CD4-positive, alpha-beta T cell (primary cell): Measurements from ENCODE around the gene NCK2. TPM values are rescaled to one million over a fixed set of nuclear protein-coding genes. Genes with fewer than 3 reads are reported as not detected.

Experiments
- ATAC-seq: fragments of 200-7000 bp; cut with Tn5 transposase; one replicate; pipeline ENCODE4 v1.10.0; 2022; ENCODE audit warnings: mild to moderate bottlenecking; ENCODE audit not compliant: poor library complexity
- CTCF ChIA-PET: fragments of 350-600 bp; sonication (Branson Sonifier 250); formaldehyde crosslinking; loops from one replicate; lab custom pipeline; 2021; ENCODE audit warnings: antibody characterized with exemption, inconsistent platforms; lab: Charles Lee
- POLR2A ChIA-PET: fragments of 350-600 bp; sonication (Branson Sonifier 250); formaldehyde crosslinking; loops from one replicate; lab custom pipeline; 2021; ENCODE audit warnings: antibody characterized with exemption, inconsistent platforms; lab: Charles Lee
- DNase-seq, 14 experiments: peaks; one replicate each; pipeline ENCODE4 v3.0.0-alpha.2; 2013 to 2020; ENCODE audit warnings: mixed read lengths in 2 of 14
- H3K27ac ChIP-seq, 2 donors: one replicate each; pipeline versions ENCODE4 v1.5.1 to v1.7.0; 2013; ENCODE audit warnings: low read length in 2 of 2, low read depth in 1 of 2, mild to moderate bottlenecking in 1 of 2
- H3K27me3 ChIP-seq, 2 experiments: 1 replicate in 1 of 2; 2 replicates in 1 of 2; pipeline versions ENCODE4 v1.6.1 to v1.7.0; 2013; ENCODE audit warnings: low read length in 2 of 2, control low read depth in 1 of 2, mild to moderate bottlenecking in 1 of 2, moderate library complexity in 1 of 2; ENCODE audit not compliant: insufficient read depth in 2 of 2, control insufficient read depth in 1 of 2
- H3K36me3 ChIP-seq: one replicate; pipeline ENCODE4 v1.6.1; 2013; ENCODE audit warnings: low read length, control low read depth; ENCODE audit not compliant: insufficient read depth
- H3K4me1 ChIP-seq: one replicate; pipeline ENCODE4 v1.6.1; 2013; ENCODE audit warnings: low read length, control low read depth; ENCODE audit not compliant: insufficient read depth
- H3K4me3 ChIP-seq: one replicate; pipeline ENCODE4 v1.5.1; 2013; ENCODE audit warnings: mild to moderate bottlenecking, low read length, moderate library complexity
- H3K9me3 ChIP-seq, 2 experiments: 1 replicate in 1 of 2; 2 replicates in 1 of 2; pipeline versions ENCODE4 v1.6.1 to v1.7.0; 2013; ENCODE audit warnings: low read length in 2 of 2, mild to moderate bottlenecking in 2 of 2, control low read depth in 1 of 2, moderate library complexity in 1 of 2; ENCODE audit not compliant: control insufficient read depth in 1 of 2, insufficient read depth in 1 of 2
- H3K27ac Mint-ChIP-seq: one replicate; pipeline ENCODE4 v1.8.0; 2020; ENCODE audit warnings: mixed read lengths
- H3K27me3 Mint-ChIP-seq: one replicate; pipeline ENCODE4 v1.8.0; 2021; ENCODE audit warnings: mixed read lengths
- H3K36me3 Mint-ChIP-seq: one replicate; pipeline ENCODE4 v1.8.0; 2021; ENCODE audit warnings: low read depth, mixed read lengths
- H3K4me1 Mint-ChIP-seq: one replicate; pipeline ENCODE4 v1.8.0; 2021; ENCODE audit warnings: low read depth, mixed read lengths
- H3K4me3 Mint-ChIP-seq: one replicate; pipeline ENCODE4 v1.8.0; 2020; ENCODE audit warnings: mild to moderate bottlenecking, mixed read lengths
- H3K9me3 Mint-ChIP-seq: one replicate; pipeline ENCODE4 v1.8.0; 2020; ENCODE audit warnings: mixed read lengths
- intact Hi-C, 2 experiments: fragments of 100-400 bp; cut with DNase I in 1 of 2; cut with micrococcal nuclease in 1 of 2; formaldehyde crosslinking; loops; one replicate each; pipeline versions ENCODE4 v1.15.1 to v1.9.0; 2023 to 2025; cut with DNase I, micrococcal nuclease
- total RNA-seq, 174 experiments: library from RNA in 2 of 174; stranded (reverse) in 2 of 174; gene quantifications; one replicate each; pipeline ENCODE4 v1.2.3 and lab custom pipeline; 2021 to 2026
- TF ChIP-seq, protein P1 (sequence below): fragments of 200-600 bp; IDR thresholded peaks from one replicate; pipeline ENCODE4 v1.8.0; 2022; ENCODE audit warnings: antibody characterized with exemption, mild to moderate bottlenecking

NCK2 gene
- total RNA-seq, 2 experiments from 2014 or later: 92.1 to 92.3 TPM

DNA sequence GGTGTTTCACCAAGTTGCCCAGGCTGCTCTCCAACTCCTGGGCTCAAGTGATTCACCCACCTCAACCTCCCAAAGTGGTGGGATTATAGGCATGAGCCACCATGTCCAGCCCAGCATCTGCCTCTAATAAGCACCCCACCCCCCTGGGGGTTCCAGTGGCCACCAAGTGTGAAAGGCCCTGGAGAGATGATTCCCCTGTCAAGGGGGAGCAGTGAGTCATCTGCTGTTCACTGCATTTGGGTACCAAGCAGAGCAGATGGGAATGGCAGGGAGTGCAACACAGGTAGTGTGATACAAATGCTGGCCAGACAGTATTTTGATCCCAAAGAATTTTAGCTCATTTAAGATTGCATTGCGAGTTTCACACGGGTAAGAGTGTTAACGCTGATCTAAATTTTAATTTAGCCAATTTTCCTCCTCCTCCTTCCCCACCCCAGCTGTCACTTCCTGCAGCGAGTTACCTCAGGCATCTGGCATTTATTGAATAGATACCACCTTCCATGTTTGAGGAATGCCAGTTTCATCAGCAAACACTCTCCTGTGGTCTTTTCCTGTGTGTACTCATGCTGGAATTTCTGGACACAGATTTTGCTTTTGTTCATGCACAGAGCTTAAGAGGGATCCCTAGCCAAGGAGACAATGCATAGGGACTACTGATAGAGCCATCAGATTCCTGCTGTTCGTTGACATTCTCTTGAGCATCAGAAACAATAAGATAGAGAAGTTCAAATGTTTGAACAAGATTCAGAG is 32.4 kb upstream of the NCK2 start:
- TF ChIP-seq, protein P1, sequence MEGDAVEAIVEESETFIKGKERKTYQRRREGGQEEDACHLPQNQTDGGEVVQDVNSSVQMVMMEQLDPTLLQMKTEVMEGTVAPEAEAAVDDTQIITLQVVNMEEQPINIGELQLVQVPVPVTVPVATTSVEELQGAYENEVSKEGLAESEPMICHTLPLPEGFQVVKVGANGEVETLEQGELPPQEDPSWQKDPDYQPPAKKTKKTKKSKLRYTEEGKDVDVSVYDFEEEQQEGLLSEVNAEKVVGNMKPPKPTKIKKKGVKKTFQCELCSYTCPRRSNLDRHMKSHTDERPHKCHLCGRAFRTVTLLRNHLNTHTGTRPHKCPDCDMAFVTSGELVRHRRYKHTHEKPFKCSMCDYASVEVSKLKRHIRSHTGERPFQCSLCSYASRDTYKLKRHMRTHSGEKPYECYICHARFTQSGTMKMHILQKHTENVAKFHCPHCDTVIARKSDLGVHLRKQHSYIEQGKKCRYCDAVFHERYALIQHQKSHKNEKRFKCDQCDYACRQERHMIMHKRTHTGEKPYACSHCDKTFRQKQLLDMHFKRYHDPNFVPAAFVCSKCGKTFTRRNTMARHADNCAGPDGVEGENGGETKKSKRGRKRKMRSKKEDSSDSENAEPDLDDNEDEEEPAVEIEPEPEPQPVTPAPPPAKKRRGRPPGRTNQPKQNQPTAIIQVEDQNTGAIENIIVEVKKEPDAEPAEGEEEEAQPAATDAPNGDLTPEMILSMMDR: no peak
- Histone ChIP-seq H3K27ac (no peak overlapping the region), H3K9me3 (no peaks in the 10 kb centered on the region), H3K36me3 (no peaks in the 10 kb centered on the region), H3K4me3 (no peak overlapping the region), H3K27me3 (no peaks in the 10 kb centered on the region), H3K4me1 (no peaks in the 10 kb centered on the region)
- ChIA-PET CTCF (interaction anchor here (1.0 kb wide), 1 partner anchor 8 kb away, joined by 3 read pairs; no protein-coding TSS in a partner anchor), POLR2A (interaction anchor here (0.6 to 1.0 kb wide), 2 partner anchors 26 to 126 kb away, joined by 3 read pairs; no protein-coding TSS in a partner anchor)
- ATAC-seq (no peak), DNase-seq (no peak)
- Mint-ChIP-seq H3K4me1 (no peaks in the 10 kb centered on the region), H3K27me3 (no peaks in the 10 kb centered on the region), H3K9me3 (no peaks in the 10 kb centered on the region), H3K36me3 (no peaks in the 10 kb centered on the region), H3K27ac (no peak overlapping the region), H3K4me3 (no peak overlapping the region)
- intact Hi-C loops: no loop called here

DNA sequence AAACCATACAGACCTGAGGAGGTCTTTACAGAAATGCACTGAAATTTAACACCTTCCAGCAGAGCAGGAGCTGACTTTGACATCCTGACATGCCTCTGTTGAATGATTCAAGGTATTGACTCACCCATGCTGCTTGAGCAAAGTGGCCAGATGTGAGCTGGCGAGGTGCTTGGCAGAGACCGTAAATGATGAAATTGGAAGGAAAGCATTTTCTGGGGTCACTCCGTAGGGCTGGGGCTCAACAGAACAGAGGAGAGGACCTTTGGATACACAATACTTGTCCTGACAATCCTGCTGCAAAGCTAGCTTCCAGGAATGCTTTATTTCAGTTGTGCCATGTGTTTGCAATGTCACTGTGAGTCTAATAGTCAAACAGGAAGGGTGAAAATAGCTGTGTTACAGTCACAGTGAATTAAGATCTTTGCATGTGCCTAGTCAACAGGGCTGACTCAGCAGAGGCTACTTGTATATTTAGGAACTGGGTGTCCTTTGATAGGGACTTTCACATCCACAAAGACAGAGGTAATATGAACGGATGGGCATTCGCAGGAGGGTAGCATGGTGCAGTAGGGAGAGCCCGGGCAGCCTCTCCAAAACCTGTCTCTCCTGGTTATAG is 31.6 kb upstream of the NCK2 start:
- TF ChIP-seq, protein P1: no peak
- H3K27me3 Mint-ChIP-seq: no peaks in the 10 kb centered on the region
- no peaks in the 10 kb centered on the region for H3K9me3 Mint-ChIP-seq
- no peak overlapping the region for H3K27ac Mint-ChIP-seq
- H3K4me3 ChIP-seq: no peak overlapping the region
- H3K36me3 ChIP-seq: no peaks in the 10 kb centered on the region
- ChIA-PET CTCF (interaction anchor here (1.0 kb wide), 1 partner anchor 8 kb away, joined by 3 read pairs; no protein-coding TSS in a partner anchor), POLR2A (interaction anchor here (0.6 to 1.0 kb wide), 2 partner anchors 25 to 127 kb away, joined by 3 read pairs; no protein-coding TSS in a partner anchor)
- no peaks in the 10 kb centered on the region for H3K36me3 Mint-ChIP-seq
- H3K9me3 ChIP-seq: no peaks in the 10 kb centered on the region
- H3K4me1 ChIP-seq: no peaks in the 10 kb centered on the region
- ATAC-seq (no peak), DNase-seq (no peak)
- intact Hi-C loops: no loop called here
- no peaks in the 10 kb centered on the region for H3K4me1 Mint-ChIP-seq
- no peaks in the 10 kb centered on the region for H3K27me3 ChIP-seq
- H3K4me3 Mint-ChIP-seq: no peak overlapping the region
- H3K27ac ChIP-seq: no peak overlapping the region

DNA sequence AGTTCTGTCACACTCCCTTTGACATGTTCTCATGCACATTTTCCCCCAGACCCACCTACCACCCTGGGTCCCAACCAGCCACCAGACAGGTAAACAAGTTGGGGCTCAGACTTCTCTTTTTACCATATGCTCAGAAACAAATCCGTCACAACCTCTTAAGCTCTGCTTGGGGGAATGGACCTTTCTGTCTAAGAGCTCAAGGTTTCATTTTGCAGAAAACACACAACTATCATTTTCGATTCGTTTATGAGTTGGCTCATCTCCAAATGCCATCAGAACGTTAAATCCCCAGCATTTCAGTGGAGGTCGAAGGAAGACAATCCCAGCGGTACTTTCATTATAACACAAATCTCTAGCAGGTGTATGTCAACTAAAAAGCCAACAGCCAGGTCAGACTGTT is 30.6 kb upstream of the NCK2 start:
- H3K36me3 ChIP-seq: no peaks in the 10 kb centered on the region
- ATAC-seq (no peak), DNase-seq (no peak)
- no peaks in the 10 kb centered on the region for H3K4me1 ChIP-seq
- TF ChIP-seq, protein P1: no peak
- Mint-ChIP-seq H3K4me1 (no peaks in the 10 kb centered on the region), H3K27me3 (no peaks in the 10 kb centered on the region), H3K4me3 (no peak overlapping the region), H3K36me3 (no peaks in the 10 kb centered on the region), H3K9me3 (no peaks in the 10 kb centered on the region), H3K27ac (no peak overlapping the region)
- ChIA-PET POLR2A (interaction anchor here (0.7 kb wide), 1 partner anchor 9 kb away, joined by 3 read pairs; no protein-coding TSS in a partner anchor), CTCF (interaction anchor here (0.6 kb wide), 1 partner anchor 131 kb away, joined by 3 read pairs; no protein-coding TSS in a partner anchor)
- no peaks in the 10 kb centered on the region for H3K27me3 ChIP-seq
- intact Hi-C loops: no loop called here
- H3K4me3 ChIP-seq: no peak overlapping the region
- H3K9me3 ChIP-seq: no peaks in the 10 kb centered on the region
- no peak overlapping the region for H3K27ac ChIP-seq
